ENCODE data around the gene PFKM.

PFKM gene

GRCh38 chr12:48084841-48085460, 34.2 kb upstream of the PFKM start:
- DNase-seq (ENCODE audit: low spot score), result no peak
- TF ChIP-seq CTCF (IDR thresholded peaks at IDR 0.05; ENCODE audit: extremely low read depth, insufficient read depth, missing control alignments), result no peak
- in situ Hi-C loops (cut with MboI; ENCODE audit: low pct_unique_long_range_greater_than_20kb, low sequenced_read_pairs, unreplicated experiment), result no loop called here

GRCh38 chr12:48086327-48086726, 32.8 kb upstream of the PFKM start:
- no peak for DNase-seq (ENCODE audit: low spot score)

GRCh38 chr12:48092611-48093010, 26.6 kb upstream of the PFKM start:
- DNase-seq (ENCODE audit: low spot score), result no peak
- in situ Hi-C loops (cut with MboI; ENCODE audit: low pct_unique_long_range_greater_than_20kb, low sequenced_read_pairs, unreplicated experiment), result no loop called here
- no peak for TF ChIP-seq CTCF (IDR thresholded peaks at IDR 0.05; ENCODE audit: extremely low read depth, insufficient read depth, missing control alignments)

More at GRCh38 chr12:48086327-48086726, 32.8 kb upstream of the PFKM start:
- in situ Hi-C loops (cut with MboI; ENCODE audit: low pct_unique_long_range_greater_than_20kb, low sequenced_read_pairs, unreplicated experiment), result no loop called here
- TF ChIP-seq CTCF (IDR thresholded peaks at IDR 0.05; ENCODE audit: extremely low read depth, insufficient read depth, missing control alignments), result no peak

GRCh38 chr12:48104531-48104930, 14.6 kb upstream of the PFKM start:
- in situ Hi-C loops (cut with MboI; ENCODE audit: low pct_unique_long_range_greater_than_20kb, low sequenced_read_pairs, unreplicated experiment), result no loop called here
- DNase-seq (ENCODE audit: low spot score), result no peak
- no peak for TF ChIP-seq CTCF (IDR thresholded peaks at IDR 0.05; ENCODE audit: extremely low read depth, insufficient read depth, missing control alignments)

- in situ Hi-C loops (cut with MboI; ENCODE audit: low pct_unique_long_range_greater_than_20kb, low sequenced_read_pairs, unreplicated experiment), result no loop called here
These were observed 13.8 kb upstream of the PFKM start for GRCh38 chr12:48105321-48105866.

More at GRCh38 chr12:48105321-48105866, 13.8 kb upstream of the PFKM start:
- no peak for TF ChIP-seq CTCF (IDR thresholded peaks at IDR 0.05; ENCODE audit: extremely low read depth, insufficient read depth, missing control alignments)
- DNase-seq (ENCODE audit: low spot score), result peak; percentile 61

Measured in GM13977 (cell line).